GM21576 (cell line): Measurements from ENCODE around the gene NCOA7.
"Not testable (repeated sequence)": the region's sequence is repeated elsewhere in the genome, so short reads cannot be mapped to it uniquely, and the experiment has no call there.

ENCODE experiments used
- ATAC-seq: cut with Tn5 transposase; IDR thresholded peaks from one replicate; pipeline ENCODE4 v1.9.1; 2021; ENCODE audit warnings: mild to moderate bottlenecking, moderate library complexity; ENCODE audit not compliant: unreplicated experiment

Gene NCOA7

GRCh38 chr6:125791820-125792165 is 1.0 kb downstream of the NCOA7 start:
- ATAC-seq: no peak

- ATAC-seq: no peak
Measured at GRCh38 chr6:125792172-125792571, 1.4 kb downstream of the NCOA7 start.

GRCh38 chr6:125792680-125793079 is 1.9 kb downstream of the NCOA7 start:
- no peak for ATAC-seq

GRCh38 chr6:125793280-125793679 is 2.5 kb downstream of the NCOA7 start:
- no peak for ATAC-seq

GRCh38 chr6:125793863-125794262 is 3.1 kb downstream of the NCOA7 start:
- peak; percentile 8 for ATAC-seq

GRCh38 chr6:125794342-125795137 is 3.8 kb downstream of the NCOA7 start:
- no peak for ATAC-seq

GRCh38 chr6:125795301-125795700 is 4.5 kb downstream of the NCOA7 start:
- ATAC-seq: no peak

- ATAC-seq: no peak
Measured at GRCh38 chr6:125797120-125797885, 6.5 kb downstream of the NCOA7 start.

GRCh38 chr6:125797886-125798444 is 7.2 kb downstream of the NCOA7 start:
- no peak for ATAC-seq

GRCh38 chr6:125798734-125799508 is 8.2 kb downstream of the NCOA7 start:
- ATAC-seq: peak; percentile 79

- no peak for ATAC-seq
Measured at GRCh38 chr6:125802383-125802782, 11.6 kb downstream of the NCOA7 start.

- no peak for ATAC-seq
Measured at GRCh38 chr6:125802943-125803377, 12.2 kb downstream of the NCOA7 start.

- ATAC-seq: peak; percentile 61
Measured at GRCh38 chr6:125804264-125804663, 13.5 kb downstream of the NCOA7 start.

- ATAC-seq: not testable (repeated sequence)
Measured at GRCh38 chr6:125804866-125805425, 14.2 kb downstream of the NCOA7 start.

- no peak for ATAC-seq
Measured at GRCh38 chr6:125806813-125807212, 16.1 kb downstream of the NCOA7 start.

- ATAC-seq: peak; percentile 29
Measured at GRCh38 chr6:125807293-125807692, 16.5 kb downstream of the NCOA7 start.

- peak; percentile 31 for ATAC-seq
Measured at GRCh38 chr6:125808060-125808459, 17.3 kb downstream of the NCOA7 start.

- no peak for ATAC-seq
Measured at GRCh38 chr6:125808591-125808990, 17.8 kb downstream of the NCOA7 start.

- ATAC-seq: no peak
Measured at GRCh38 chr6:125809570-125810170, 18.9 kb downstream of the NCOA7 start.

- no peak for ATAC-seq
Measured at GRCh38 chr6:125810445-125810844, 19.7 kb downstream of the NCOA7 start.
